SK-N-SH (cell line): ENCODE measurements around the gene CXorf38. TPM values are rescaled to one million over a fixed set of nuclear protein-coding genes. Genes with fewer than 3 reads are reported as not detected.

ENCODE experiments used
- CTCF ChIA-PET: fragments of 300-600, 350-600 bp; formaldehyde crosslinking; extraction: SDS; loops from one replicate; lab custom pipeline; 2021; lab: Yijun Ruan, JAX
- POLR2A ChIA-PET: fragments of 350-600 bp; sonication (Branson Sonifier 250); formaldehyde crosslinking; extraction: SDS; loops from one replicate; lab custom pipeline; 2020; ENCODE audit warnings: antibody characterized with exemption, inconsistent platforms; lab: Yijun Ruan, JAX
- DNase-seq: peaks from one replicate; pipeline ENCODE4 v3.0.0; 2012
- H2AFZ ChIP-seq: fragments of 200-600 bp; sonication (generic); 2 replicates; pipeline ENCODE4 v1.8.1; 2016; ENCODE audit warnings: antibody characterized with exemption, mild to moderate bottlenecking, low read depth
- H3F3A ChIP-seq: fragments of 200-600 bp; sonication (generic); replicated peaks from 2 replicates; pipeline ENCODE3; 2016; ENCODE audit warnings: antibody characterized with exemption, mild to moderate bottlenecking; ENCODE audit not compliant: insufficient read depth
- H3K27ac ChIP-seq, 2 experiments: fragments of 200-500 bp in 1 of 2; fragments of 200-600 bp in 1 of 2; sonication (Bioruptor generic) in 1 of 2; sonication (generic), shearing (Covaris generic) in 1 of 2; 2 replicates each; pipeline versions ENCODE4 v1.5.1 to v1.6.1; 2014 to 2016; ENCODE audit warnings: low read depth in 2 of 2, inconsistent platforms in 1 of 2, low read length in 1 of 2, mild to moderate bottlenecking in 1 of 2, mixed read lengths in 1 of 2
- H3K27me3 ChIP-seq: fragments of 200-600 bp; sonication (generic), shearing (Covaris generic); 2 replicates; pipeline ENCODE4 v1.6.1; 2016; ENCODE audit warnings: mixed run types; ENCODE audit not compliant: insufficient read depth
- H3K36me3 ChIP-seq, 2 experiments: fragments of 200-500 bp in 1 of 2; fragments of 200-600 bp in 1 of 2; sonication (Bioruptor generic) in 1 of 2; sonication (generic) in 1 of 2; replicated peaks in 1 of 2; 2 replicates each; pipeline versions ENCODE3 to v1.5.1; 2014 to 2016; ENCODE audit warnings: low read length in 1 of 2, mild to moderate bottlenecking in 1 of 2; ENCODE audit not compliant: insufficient read depth in 2 of 2, control insufficient read depth in 1 of 2
- H3K4me1 ChIP-seq, 2 experiments: fragments of 200-500 bp in 1 of 2; fragments of 200-600 bp in 1 of 2; sonication (Bioruptor generic) in 1 of 2; sonication (generic), shearing (Covaris generic) in 1 of 2; 2 replicates each; pipeline versions ENCODE4 v1.5.1 to v1.6.1; 2014 to 2016; ENCODE audit warnings: low read depth in 1 of 2, low read length in 1 of 2, mixed run types in 1 of 2; ENCODE audit not compliant: insufficient read depth in 2 of 2, control insufficient read depth in 1 of 2
- H3K4me2 ChIP-seq: fragments of 200-600 bp; sonication (generic), shearing (Covaris generic); 2 replicates; pipeline ENCODE4 v1.6.1; 2017; ENCODE audit warnings: mixed run types
- H3K4me3 ChIP-seq, 2 experiments: fragments of 200-500 bp in 1 of 2; fragments of 200-600 bp in 1 of 2; sonication (Bioruptor generic) in 1 of 2; sonication (generic), shearing (Covaris generic) in 1 of 2; 2 replicates each; pipeline versions ENCODE4 v1.5.1 to v1.8.1; 2014 to 2016; ENCODE audit warnings: low read depth in 2 of 2, inconsistent platforms in 1 of 2, low read length in 1 of 2, mild to moderate bottlenecking in 1 of 2, mixed read lengths in 1 of 2, moderate library complexity in 1 of 2
- H3K79me2 ChIP-seq: fragments of 200-600 bp; sonication (generic); 2 replicates; pipeline ENCODE4 v1.8.1; 2017; ENCODE audit warnings: mild to moderate bottlenecking; ENCODE audit not compliant: insufficient read depth
- H3K9ac ChIP-seq: fragments of 200-600 bp; sonication (generic); 2 replicates; pipeline ENCODE4 v1.6.1; 2017; ENCODE audit warnings: mixed run types
- H3K9me2 ChIP-seq: fragments of 200-600 bp; sonication (generic); 2 replicates; pipeline ENCODE4 v1.6.1; 2017; ENCODE audit warnings: mixed run types
- H3K9me3 ChIP-seq: fragments of 200-600 bp; sonication (generic); 2 replicates; pipeline ENCODE4 v1.6.1; 2017; ENCODE audit warnings: mixed run types, mild to moderate bottlenecking, moderate library complexity
- H4K20me1 ChIP-seq: fragments of 200-600 bp; sonication (generic); 2 replicates; pipeline ENCODE4 v1.6.1; 2017; ENCODE audit warnings: mild to moderate bottlenecking, mixed run types; ENCODE audit not compliant: insufficient read depth
- CTCF ChIP-seq: fragments of 200-600 bp; sonication (generic); IDR thresholded peaks from 2 replicates; pipeline ENCODE4 v1.6.1; 2017; ENCODE audit warnings: antibody characterized with exemption, mild to moderate bottlenecking, moderate library complexity
- FOSL2 ChIP-seq: IDR thresholded peaks from 2 replicates; pipeline ENCODE4 v1.4.0; 2012; ENCODE audit warnings: low read depth, mild to moderate bottlenecking, moderate library complexity, borderline replicate concordance
- FOXM1 ChIP-seq: IDR thresholded peaks from 2 replicates; pipeline ENCODE4 v1.4.0; 2012; ENCODE audit warnings: low read depth, mild to moderate bottlenecking
- GATA2 ChIP-seq: sonication (generic); formaldehyde crosslinking; IDR thresholded peaks from 2 replicates; pipeline ENCODE4 v1.5.0; 2020; ENCODE audit warnings: mild to moderate bottlenecking, missing genetic modification reagents
- IRF3 ChIP-seq: fragments of 150-350 bp; IDR thresholded peaks from 2 replicates; pipeline ENCODE4 v1.6.1; 2016; ENCODE audit warnings: mild to moderate bottlenecking, low read depth, low read length
- MAX ChIP-seq: IDR thresholded peaks from 2 replicates; pipeline ENCODE4 v1.4.0; 2012; ENCODE audit warnings: low read depth
- MEF2A ChIP-seq: IDR thresholded peaks from 2 replicates; pipeline ENCODE4 v1.4.0; 2012; ENCODE audit warnings: low read depth, borderline replicate concordance
- MXI1 ChIP-seq: IDR thresholded peaks from 2 replicates; pipeline ENCODE4 v1.6.1; 2012; ENCODE audit warnings: mild to moderate bottlenecking, low read depth, low read length, improper control_type of control experiment
- NRF1 ChIP-seq: IDR thresholded peaks from 2 replicates; pipeline ENCODE4 v1.6.1; 2012; ENCODE audit warnings: low read depth, mild to moderate bottlenecking, low read length
- POLR2AphosphoS5 ChIP-seq: IDR thresholded peaks from 2 replicates; pipeline ENCODE4 v1.6.1; 2012; ENCODE audit warnings: low read depth, low read length
- RAD21 ChIP-seq: IDR thresholded peaks from 2 replicates; pipeline ENCODE4 v1.6.1; 2012; ENCODE audit warnings: mild to moderate bottlenecking, low read length
- REST ChIP-seq: IDR thresholded peaks from 2 replicates; pipeline ENCODE4 v1.6.1; 2012; ENCODE audit warnings: mild to moderate bottlenecking, low read depth, low read length, moderate library complexity
- SMC3 ChIP-seq: IDR thresholded peaks from 2 replicates; pipeline ENCODE4 v1.6.1; 2012; ENCODE audit warnings: low read depth, low read length, improper control_type of control experiment
- TAF1 ChIP-seq: IDR thresholded peaks from 2 replicates; pipeline ENCODE4 v1.6.1; 2012; ENCODE audit warnings: low read depth, mild to moderate bottlenecking, low read length, moderate library complexity, borderline replicate concordance
- TEAD4 ChIP-seq: IDR thresholded peaks from 2 replicates; pipeline ENCODE4 v1.4.0; 2012; ENCODE audit warnings: mild to moderate bottlenecking, borderline replicate concordance; ENCODE audit not compliant: insufficient read depth
- ZBTB33 ChIP-seq: IDR thresholded peaks from 2 replicates; pipeline ENCODE4 v1.4.0; 2012; ENCODE audit warnings: low read depth, borderline replicate concordance
- WGBS: methylation state at CpG from one replicate; pipeline ENCODE4 v1.1.6; 2017; ENCODE audit warnings: low lambda C conversion rate; 5-methylcytosine and 5-hydroxymethylcytosine counted together
- polyA plus RNA-seq, 3 experiments: library from polyadenylated mRNA; depleted of rRNA; stranded (reverse); fragments of >200 nt; gene quantifications; 2 replicates each; pipeline ENCODE4 v1.2.3, GENCODE V29; 2012

CXorf38 gene
- polyA plus RNA-seq, 1 of the 3 experiments (the other 2 are of a cell fraction) = 8.4 TPM

- no peaks in the 10 kb centered on the region for H4K20me1 ChIP-seq
- no peaks in the 10 kb centered on the region for H3K27me3 ChIP-seq
- H3K9me3 ChIP-seq = no peaks in the 10 kb centered on the region
- H3K36me3 ChIP-seq = peaks cover 26 to 37% of the 10 kb centered on the region in 2 experiments
- no peak overlapping the region for H3K4me2 ChIP-seq
- H3K9me2 ChIP-seq = no peaks in the 10 kb centered on the region
- H3K27ac ChIP-seq = no peak overlapping the region
- H3K4me1 ChIP-seq = no peaks in the 10 kb centered on the region
- H2AFZ ChIP-seq = no peak overlapping the region
- CTCF ChIA-PET = interaction anchor here (1.9 kb wide), 1 partner anchor 9 kb away, joined by 11 read pairs; no protein-coding TSS in a partner anchor
- DNase-seq = no peak
- POLR2A ChIA-PET = interaction anchor here (0.5 kb wide), 1 partner anchor 33 kb away, joined by 3 read pairs; no protein-coding TSS in a partner anchor
- no peak overlapping the region for H3K9ac ChIP-seq
- TF ChIP-seq MAX = no peak
- no peaks in the 10 kb centered on the region for H3F3A ChIP-seq
- H3K79me2 ChIP-seq = no peaks in the 10 kb centered on the region
- H3K4me3 ChIP-seq = no peak overlapping the region
- 89% methylated on average over 5 of the region's 5 CpGs for WGBS
Observed at GRCh38 chrX:40660381-40660780, 13.0 kb upstream of the CXorf38 start.

- CTCF ChIA-PET = interaction anchor here (0.8 to 5.0 kb wide), 5 partner anchors 9 to 461 kb away, joined by 3 to 56 read pairs (median 4); no protein-coding TSS in a partner anchor
- TF ChIP-seq REST (no peak), GATA2 (CRISPR knock-in tag) (no peak), ZBTB33 (no peak), FOSL2 (no peak), IRF3 (no peak), MXI1 (no peak), MAX (no peak), TAF1 (no peak), RAD21 (no peak), SMC3 (no peak), FOXM1 (no peak), MEF2A (no peak), NRF1 (no peak), TEAD4 (no peak), CTCF (no peak), POLR2AphosphoS5 (no peak)
- Histone ChIP-seq H3F3A (peaks cover 20% of the 10 kb centered on the region), H3K4me2 (no peak overlapping the region), H3K4me3 (no peak overlapping the region), H3K9ac (no peak overlapping the region), H3K27me3 (no peaks in the 10 kb centered on the region), H3K9me2 (no peaks in the 10 kb centered on the region), H3K9me3 (no peaks in the 10 kb centered on the region), H2AFZ (no peak overlapping the region), H3K79me2 (no peaks in the 10 kb centered on the region), H3K27ac (no peak overlapping the region), H4K20me1 (no peaks in the 10 kb centered on the region), H3K36me3 (peaks cover 34 to 57% of the 10 kb centered on the region in 2 experiments), H3K4me1 (no peaks in the 10 kb centered on the region)
- POLR2A ChIA-PET = interaction anchor here (0.6 kb wide), 1 partner anchor 25 kb away, joined by 3 read pairs; no protein-coding TSS in a partner anchor
- DNase-seq = no peak
- 89% methylated on average over 2 of the region's 2 CpGs for WGBS
Observed at GRCh38 chrX:40653535-40653934, 6.2 kb upstream of the CXorf38 start.
